Measurements from ENCODE around the gene BMX. TPM values are rescaled to one million over a fixed set of nuclear protein-coding genes. Genes with fewer than 3 reads are reported as not detected.

The BMX gene
- total RNA-seq, 1 experiment from 2014 or later, result not detected

DNA sequence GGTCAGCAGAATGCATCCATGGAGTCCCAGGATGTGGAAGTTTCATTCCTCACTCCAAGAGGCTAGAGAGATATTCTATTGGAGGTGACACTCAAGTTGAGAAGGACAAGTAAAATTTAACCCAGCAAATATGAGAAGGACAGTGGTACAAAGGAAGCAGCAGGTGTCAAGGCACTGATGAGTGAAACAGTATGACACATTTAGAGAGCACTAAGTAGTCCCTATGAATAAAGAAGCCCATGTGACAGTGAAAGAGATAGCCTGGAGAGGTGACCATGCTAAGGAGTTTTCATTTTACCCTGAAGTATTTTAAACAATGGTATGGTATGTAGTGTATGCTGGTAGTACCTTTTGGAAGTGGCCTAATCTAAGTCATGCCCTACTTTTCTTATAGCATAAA, 9.2 kb downstream of the BMX start:
- Mint-ChIP-seq H3K4me1 (ENCODE audit: low read depth, unreplicated experiment) (peaks cover 13% of the 10 kb centered on the region), H3K27ac (ENCODE audit: unreplicated experiment) (no peak overlapping the region), H3K4me3 (ENCODE audit: low read depth, unreplicated experiment) (no peak overlapping the region), H3K27me3 (ENCODE audit: unreplicated experiment) (no peaks in the 10 kb centered on the region), H3K36me3 (ENCODE audit: insufficient read depth, unreplicated experiment) (no peaks in the 10 kb centered on the region), H3K9me3 (ENCODE audit: low read depth, unreplicated experiment) (no peaks in the 10 kb centered on the region)
- TF ChIP-seq, protein P1, sequence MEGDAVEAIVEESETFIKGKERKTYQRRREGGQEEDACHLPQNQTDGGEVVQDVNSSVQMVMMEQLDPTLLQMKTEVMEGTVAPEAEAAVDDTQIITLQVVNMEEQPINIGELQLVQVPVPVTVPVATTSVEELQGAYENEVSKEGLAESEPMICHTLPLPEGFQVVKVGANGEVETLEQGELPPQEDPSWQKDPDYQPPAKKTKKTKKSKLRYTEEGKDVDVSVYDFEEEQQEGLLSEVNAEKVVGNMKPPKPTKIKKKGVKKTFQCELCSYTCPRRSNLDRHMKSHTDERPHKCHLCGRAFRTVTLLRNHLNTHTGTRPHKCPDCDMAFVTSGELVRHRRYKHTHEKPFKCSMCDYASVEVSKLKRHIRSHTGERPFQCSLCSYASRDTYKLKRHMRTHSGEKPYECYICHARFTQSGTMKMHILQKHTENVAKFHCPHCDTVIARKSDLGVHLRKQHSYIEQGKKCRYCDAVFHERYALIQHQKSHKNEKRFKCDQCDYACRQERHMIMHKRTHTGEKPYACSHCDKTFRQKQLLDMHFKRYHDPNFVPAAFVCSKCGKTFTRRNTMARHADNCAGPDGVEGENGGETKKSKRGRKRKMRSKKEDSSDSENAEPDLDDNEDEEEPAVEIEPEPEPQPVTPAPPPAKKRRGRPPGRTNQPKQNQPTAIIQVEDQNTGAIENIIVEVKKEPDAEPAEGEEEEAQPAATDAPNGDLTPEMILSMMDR (IDR thresholded peaks at IDR 0.05; ENCODE audit: unreplicated experiment), result no peak
- BruUV-seq (replicated peaks), result no TSS peak
- intact Hi-C loops (cut with micrococcal nuclease; ENCODE audit: unreplicated experiment), result no loop called here
- CTCF ChIA-PET, result no interaction called here
- DNase-seq, result no peak

DNA sequence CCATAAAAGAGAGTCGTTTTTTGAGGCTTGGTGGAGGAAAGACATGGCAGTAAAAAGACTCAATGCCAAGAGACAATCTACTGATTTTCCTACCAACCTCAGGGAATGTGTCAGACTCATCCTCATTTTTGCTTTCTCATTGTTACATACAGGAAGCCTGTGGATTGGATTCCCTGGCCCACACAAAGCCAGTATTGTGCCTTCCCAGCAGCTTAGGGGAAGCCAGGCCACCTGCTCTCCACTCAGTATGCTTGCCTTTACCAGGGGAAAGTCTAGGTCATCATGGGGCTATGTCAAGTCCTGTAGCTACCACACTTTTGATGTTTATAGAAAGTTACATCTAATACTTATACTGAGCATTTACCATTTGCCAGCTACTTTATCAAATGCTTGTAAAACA, 11.0 kb downstream of the BMX start:
- peak; percentile 7 for DNase-seq
- intact Hi-C loops (cut with micrococcal nuclease; ENCODE audit: unreplicated experiment), result no loop called here
- H3K36me3 Mint-ChIP-seq (ENCODE audit: insufficient read depth, unreplicated experiment), result no peaks in the 10 kb centered on the region
- TF ChIP-seq, protein P1 (IDR thresholded peaks at IDR 0.05; ENCODE audit: unreplicated experiment), result no peak
- H3K27ac Mint-ChIP-seq (ENCODE audit: unreplicated experiment), result no peak overlapping the region
- CTCF ChIA-PET, result no interaction called here
- no peak overlapping the region for H3K4me3 Mint-ChIP-seq (ENCODE audit: low read depth, unreplicated experiment)
- no TSS peak for BruUV-seq (replicated peaks)
- H3K4me1 Mint-ChIP-seq (ENCODE audit: low read depth, unreplicated experiment), result peaks cover 7% of the 10 kb centered on the region
- H3K9me3 Mint-ChIP-seq (ENCODE audit: low read depth, unreplicated experiment), result no peaks in the 10 kb centered on the region
- no peaks in the 10 kb centered on the region for H3K27me3 Mint-ChIP-seq (ENCODE audit: unreplicated experiment)

DNA sequence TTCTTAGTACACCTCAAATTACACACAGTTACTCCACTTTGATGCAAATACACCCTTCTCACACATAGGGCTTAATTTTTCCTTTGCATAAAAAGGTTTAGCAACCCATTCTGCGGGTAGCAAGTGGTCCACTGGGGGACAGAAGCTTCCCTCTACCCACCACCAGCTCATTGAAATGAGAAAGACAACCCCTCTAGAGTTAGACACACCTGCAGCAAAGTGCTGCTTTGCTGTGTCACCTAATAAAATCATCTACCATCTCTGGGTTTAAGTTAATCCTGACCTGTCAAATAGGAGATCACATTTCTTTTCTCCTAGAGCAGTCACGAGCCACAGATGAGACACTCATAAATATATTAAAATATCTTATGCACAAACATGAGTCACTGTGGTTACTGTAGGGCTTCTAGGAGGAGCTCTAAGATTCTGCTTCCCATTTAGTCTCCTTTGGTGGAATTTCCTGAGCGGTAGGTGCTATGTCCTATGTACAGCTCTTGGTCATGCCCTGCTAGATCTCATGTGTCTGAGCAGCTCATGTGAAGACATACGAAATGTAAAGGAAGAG, 11.9 kb downstream of the BMX start:
- Mint-ChIP-seq H3K27me3 (ENCODE audit: unreplicated experiment) (no peaks in the 10 kb centered on the region), H3K36me3 (ENCODE audit: insufficient read depth, unreplicated experiment) (no peaks in the 10 kb centered on the region), H3K4me3 (ENCODE audit: low read depth, unreplicated experiment) (no peak overlapping the region), H3K27ac (ENCODE audit: unreplicated experiment) (no peak overlapping the region), H3K4me1 (ENCODE audit: low read depth, unreplicated experiment) (peaks cover 7% of the 10 kb centered on the region), H3K9me3 (ENCODE audit: low read depth, unreplicated experiment) (no peaks in the 10 kb centered on the region)
- no TSS peak for BruUV-seq (replicated peaks)
- CTCF ChIA-PET, result no interaction called here
- intact Hi-C loops (cut with micrococcal nuclease; ENCODE audit: unreplicated experiment), result no loop called here
- TF ChIP-seq, protein P1 (IDR thresholded peaks at IDR 0.05; ENCODE audit: unreplicated experiment), result no peak
- no peak for DNase-seq

DNA sequence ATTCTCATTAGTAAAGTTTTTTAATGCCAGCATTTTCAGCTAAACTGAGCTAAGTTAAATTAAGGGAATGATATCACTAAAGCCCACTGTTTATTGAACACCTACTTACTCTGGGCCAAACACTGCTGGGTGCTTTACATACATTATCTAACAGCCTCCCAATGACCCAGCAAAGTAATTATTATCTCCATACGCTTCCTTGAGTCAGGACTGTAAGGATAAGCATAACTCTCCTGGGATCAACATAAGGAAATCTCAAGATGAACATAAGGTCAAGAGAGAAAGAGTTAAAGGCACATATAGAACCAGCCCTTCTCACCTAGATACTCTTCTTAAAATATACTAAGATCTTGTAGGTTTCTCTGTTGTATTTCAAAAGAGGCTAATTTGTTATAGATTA, 13.7 kb downstream of the BMX start:
- TF ChIP-seq, protein P1 (IDR thresholded peaks at IDR 0.05; ENCODE audit: unreplicated experiment), result no peak
- H3K27me3 Mint-ChIP-seq (ENCODE audit: unreplicated experiment), result no peaks in the 10 kb centered on the region

More for the DNA sequence above, 13.7 kb downstream of the BMX start:
- intact Hi-C loops (cut with micrococcal nuclease; ENCODE audit: unreplicated experiment), result no loop called here
- H3K9me3 Mint-ChIP-seq (ENCODE audit: low read depth, unreplicated experiment), result peaks cover 1% of the 10 kb centered on the region
- CTCF ChIA-PET, result no interaction called here
- DNase-seq, result no peak
- no peak overlapping the region for H3K4me3 Mint-ChIP-seq (ENCODE audit: low read depth, unreplicated experiment)
- no peaks in the 10 kb centered on the region for H3K36me3 Mint-ChIP-seq (ENCODE audit: insufficient read depth, unreplicated experiment)
- peaks cover 7% of the 10 kb centered on the region for H3K4me1 Mint-ChIP-seq (ENCODE audit: low read depth, unreplicated experiment)
- no TSS peak for BruUV-seq (replicated peaks)
- H3K27ac Mint-ChIP-seq (ENCODE audit: unreplicated experiment), result no peak overlapping the region

Data from Calu3 (cell line).